HepG2 (cell line): ENCODE measurements around the gene RASAL1. TPM values are rescaled to one million over a fixed set of nuclear protein-coding genes. Genes with fewer than 3 reads are reported as not detected.

ENCODE experiments used
- ATAC-seq: fragments of 200-7000 bp; cut with Tn5 transposase; 3 replicates; pipeline ENCODE4 v1.9.1; 2020; ENCODE audit warnings: mild to moderate bottlenecking, moderate library complexity
- BruUV-seq: library from RNA; stranded (reverse); fragments of 400-500 nt; replicated peaks from 2 replicates; lab custom pipeline; 2021; lab: Mats Ljungman, UMichigan
- CTCF ChIA-PET: fragments of 300-600 bp; formaldehyde crosslinking; extraction: SDS; loops from one replicate; lab custom pipeline; 2021; ENCODE audit warnings: low total read pairs, inconsistent platforms, low intra/inter-chr PET ratio; lab: Yijun Ruan, JAX
- POLR2A ChIA-PET: fragments of 350-600 bp; sonication (Branson Sonifier 250); formaldehyde crosslinking; loops from one replicate; lab custom pipeline; 2020; ENCODE audit warnings: antibody characterized with exemption, inconsistent platforms; lab: Yijun Ruan, JAX
- DNase-seq: peaks from one replicate; pipeline ENCODE4 v3.0.0-alpha.2; 2015; ENCODE audit warnings: low spot score
- FAIRE-seq: peaks from 3 replicates; lab custom pipeline; 2011; peaks lifted over from hg19 to GRCh38; lab: Jason Lieb, UNC
- H2AFZ ChIP-seq: one replicate; pipeline ENCODE4 v1.6.1; 2011; ENCODE audit warnings: low read length, inconsistent platforms
- H3K27ac ChIP-seq: fragments of 300-600 bp; 3 replicates; pipeline ENCODE4 v1.8.0; 2011; ENCODE audit warnings: mixed run types, mild to moderate bottlenecking, mixed read lengths, low read length, inconsistent platforms; ENCODE audit not compliant: insufficient read depth; ENCODE audit errors: extremely low read length
- H3K27me3 ChIP-seq, 2 experiments: fragments of 200-600 bp in 1 of 2; 2 replicates in 1 of 2; 3 replicates in 1 of 2; pipeline versions ENCODE4 v1.6.0 to v1.8.0; 2011; ENCODE audit warnings: low read length in 2 of 2, mild to moderate bottlenecking in 2 of 2, moderate library complexity in 2 of 2, inconsistent platforms in 1 of 2; ENCODE audit not compliant: insufficient read depth in 2 of 2, control insufficient read depth in 1 of 2
- H3K36me3 ChIP-seq, 2 experiments: fragments of 200-600 bp in 1 of 2; replicated peaks in 1 of 2; 2 replicates in 1 of 2; 3 replicates in 1 of 2; pipeline versions ENCODE4 v1.5.1 to v1.8.0; 2011; ENCODE audit warnings: low read length in 2 of 2, inconsistent platforms in 1 of 2; ENCODE audit not compliant: insufficient read depth in 2 of 2, control insufficient read depth in 1 of 2
- H3K4me1 ChIP-seq: 2 replicates; pipeline ENCODE4 v1.5.1; 2012; ENCODE audit warnings: low read length, inconsistent platforms; ENCODE audit not compliant: insufficient read depth
- H3K4me2 ChIP-seq: 2 replicates; pipeline ENCODE4 v1.6.0; 2011; ENCODE audit warnings: low read depth, low read length, inconsistent platforms
- H3K4me3 ChIP-seq, 3 experiments: fragments of 200-600 bp in 1 of 3; sonication (generic), shearing (Covaris generic) in 1 of 3; replicated peaks in 1 of 3; 2 replicates each; pipeline ENCODE4 v1.5.1; 2011 to 2016; ENCODE audit warnings: low read length in 3 of 3, inconsistent platforms in 2 of 3, low read depth in 2 of 3, mild to moderate bottlenecking in 2 of 3, control low read depth in 1 of 3, mixed read lengths in 1 of 3; ENCODE audit not compliant: insufficient read depth in 1 of 3
- H3K79me2 ChIP-seq: one replicate; pipeline ENCODE4 v1.6.1; 2011; ENCODE audit warnings: low read length, inconsistent platforms; ENCODE audit not compliant: insufficient read depth
- H3K9ac ChIP-seq: 2 replicates; pipeline ENCODE4 v1.6.0; 2011; ENCODE audit warnings: mild to moderate bottlenecking, low read depth, low read length, inconsistent platforms; ENCODE audit not compliant: insufficient read depth
- H3K9me3 ChIP-seq: 2 replicates; pipeline ENCODE4 v1.5.1; 2012; ENCODE audit warnings: mild to moderate bottlenecking, low read length
- H4K20me1 ChIP-seq: 2 replicates; pipeline ENCODE4 v1.6.0; 2011; ENCODE audit warnings: inconsistent platforms, mild to moderate bottlenecking, low read length, moderate library complexity; ENCODE audit not compliant: insufficient read depth
- ATF7 ChIP-seq, 2 experiments: fragments of 450-650 bp in 1 of 2; sonication (generic) in 1 of 2; formaldehyde crosslinking in 1 of 2; IDR thresholded peaks; 2 replicates each; pipeline versions ENCODE4 v1.4.0 to v1.6.1; 2016 to 2020; ENCODE audit warnings: antibody characterized with exemption in 1 of 2, mild to moderate bottlenecking in 1 of 2, missing genetic modification reagents in 1 of 2
- CENPT ChIP-seq: sonication (generic); formaldehyde crosslinking; IDR thresholded peaks from 2 replicates; pipeline ENCODE4 v1.8.0; 2022; ENCODE audit warnings: low read depth, mild to moderate bottlenecking, moderate library complexity, missing genetic modification reagents
- HNRNPK ChIP-seq: fragments of 200-400 bp; formaldehyde crosslinking; IDR thresholded peaks from 2 replicates; pipeline ENCODE4 v1.6.1; 2018; ENCODE audit warnings: low read length, low read depth, moderate library complexity, mild to moderate bottlenecking; ENCODE audit not compliant: poor library complexity, severe bottlenecking
- HNRNPL ChIP-seq: fragments of 200-400 bp; formaldehyde crosslinking; IDR thresholded peaks from 2 replicates; pipeline ENCODE4 v1.6.1; 2017; ENCODE audit warnings: mild to moderate bottlenecking, low read depth, low read length
- KDM4B ChIP-seq: sonication (generic); formaldehyde crosslinking; IDR thresholded peaks from 2 replicates; pipeline ENCODE4 v1.4.0; 2020; ENCODE audit warnings: missing genetic modification reagents
- MAF1 ChIP-seq: sonication (generic); formaldehyde crosslinking; IDR thresholded peaks from 2 replicates; pipeline ENCODE4 v1.5.0; 2020; ENCODE audit warnings: missing genetic modification reagents, borderline replicate concordance
- NFIC ChIP-seq: IDR thresholded peaks from 2 replicates; pipeline ENCODE4 v1.6.1; 2012; ENCODE audit warnings: mild to moderate bottlenecking, low read length, inconsistent platforms
- PCBP2 ChIP-seq: fragments of 200-400 bp; formaldehyde crosslinking; optimal IDR thresholded peaks from 2 replicates; pipeline ENCODE3; 2018; ENCODE audit warnings: low read length, low read depth; ENCODE audit not compliant: poor library complexity, severe bottlenecking
- RBM22 ChIP-seq: fragments of 200-400 bp; formaldehyde crosslinking; optimal IDR thresholded peaks from 2 replicates; pipeline ENCODE3; 2017; ENCODE audit warnings: mild to moderate bottlenecking, low read length, moderate library complexity
- SMARCE1 ChIP-seq: fragments of 450-650 bp; IDR thresholded peaks from 2 replicates; pipeline ENCODE4 v1.6.1; 2017; ENCODE audit warnings: borderline replicate concordance
- TCF7 ChIP-seq: sonication (generic); IDR thresholded peaks from 2 replicates; pipeline ENCODE4 v1.6.1; 2016; ENCODE audit warnings: antibody characterized with exemption, low read depth
- ZNF12 ChIP-seq: sonication (generic); formaldehyde crosslinking; IDR thresholded peaks from 2 replicates; pipeline ENCODE4 v1.5.0; 2020; ENCODE audit warnings: missing genetic modification reagents
- ZNF230 ChIP-seq: sonication (generic); formaldehyde crosslinking; IDR thresholded peaks from 2 replicates; pipeline ENCODE4 v1.4.0; 2020; ENCODE audit warnings: mild to moderate bottlenecking, missing genetic modification reagents
- ZZZ3 ChIP-seq: sonication (generic); formaldehyde crosslinking; IDR thresholded peaks from 2 replicates; pipeline ENCODE4 v1.4.0; 2020; ENCODE audit warnings: missing genetic modification reagents, mild to moderate bottlenecking, borderline replicate concordance
- WGBS: methylation state at CpG from one replicate; pipeline ENCODE4 v1.1.6; 2017; ENCODE audit warnings: low lambda C conversion rate; 5-methylcytosine and 5-hydroxymethylcytosine counted together
- in situ Hi-C: cut with HindIII; loops from 2 replicates; pipeline ENCODE4 v1.10.0; 2017; ENCODE audit warnings: low pct_unique_long_range_greater_than_20kb; ENCODE audit not compliant: extremely low pct_ligation_motif_present
- intact Hi-C: fragments of 100-400 bp; cut with micrococcal nuclease; formaldehyde crosslinking; loops from one replicate; pipeline ENCODE4 v1.10.0; 2022; ENCODE audit not compliant: unreplicated experiment
- polyA plus RNA-seq, 8 experiments: library from polyadenylated mRNA; depleted of rRNA in 3 of 8; stranded (reverse) in 7 of 8; unstranded in 1 of 8; fragments of >200 nt; fragmentation: Illumina TruSeq in 4 of 8; extraction: Trizol in 4 of 8; gene quantifications; 2 replicates each; pipeline versions ENCODE4 v1.2.1 to v1.2.3, GENCODE V29; 2011 to 2016; ENCODE audit warnings: low read depth in 4 of 8, missing spikeins in 1 of 8, mixed read lengths in 1 of 8; ENCODE audit not compliant: insufficient read depth in 1 of 8
- total RNA-seq, 5 experiments: library from RNA; depleted of rRNA; stranded (reverse); fragments of >200 nt; fragmentation: Illumina TruSeq; extraction: Trizol; gene quantifications; 2 replicates each; pipeline ENCODE4 v1.2.3, GENCODE V29; 2016; ENCODE audit warnings: low read depth in 1 of 5
- TF ChIP-seq, protein P1 (sequence below): sonication (generic); formaldehyde crosslinking; IDR thresholded peaks from 2 replicates; pipeline ENCODE4 v1.5.0; 2020; ENCODE audit warnings: missing genetic modification reagents
- TF ChIP-seq, protein P2 (sequence below): sonication (generic); formaldehyde crosslinking; IDR thresholded peaks from 2 replicates; pipeline ENCODE4 v1.8.1; 2022; ENCODE audit warnings: mild to moderate bottlenecking, missing genetic modification reagents

The RASAL1 gene
- total and polyA plus RNA-seq, 2 of the 13 experiments (the other 11 are each of a cell fraction or from before 2014, with no cell fraction given): not detected

GRCh38 chr12:113054948-113055486 lies 80.5 kb downstream of the RASAL1 start:
- BruUV-seq: no TSS peak
- Histone ChIP-seq H2AFZ (no peak overlapping the region), H3K4me1 (no peaks in the 10 kb centered on the region), H3K79me2 (no peaks in the 10 kb centered on the region)
- WGBS: 0% methylated on average over 2 of the region's 4 CpGs
- in situ Hi-C loops: no loop called here
- TF ChIP-seq, protein P1, sequence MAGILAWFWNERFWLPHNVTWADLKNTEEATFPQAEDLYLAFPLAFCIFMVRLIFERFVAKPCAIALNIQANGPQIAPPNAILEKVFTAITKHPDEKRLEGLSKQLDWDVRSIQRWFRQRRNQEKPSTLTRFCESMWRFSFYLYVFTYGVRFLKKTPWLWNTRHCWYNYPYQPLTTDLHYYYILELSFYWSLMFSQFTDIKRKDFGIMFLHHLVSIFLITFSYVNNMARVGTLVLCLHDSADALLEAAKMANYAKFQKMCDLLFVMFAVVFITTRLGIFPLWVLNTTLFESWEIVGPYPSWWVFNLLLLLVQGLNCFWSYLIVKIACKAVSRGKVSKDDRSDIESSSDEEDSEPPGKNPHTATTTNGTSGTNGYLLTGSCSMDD (CRISPR knock-in tag): no peak
- TF ChIP-seq TCF7 (no peak), ZNF12 (CRISPR knock-in tag) (no peak)
- TF ChIP-seq, all 625 proteins: peak for 0
- no peaks in the 10 kb centered on the region for H4K20me1 ChIP-seq
- ChIA-PET POLR2A (no interaction called here), CTCF (no interaction called here)
- no peak overlapping the region for H3K9ac ChIP-seq
- DNase-seq (no peak), ATAC-seq (no peak), FAIRE-seq (no peak)
- intact Hi-C loops: no loop called here
- no peak overlapping the region for H3K4me3 ChIP-seq
- H3K27ac ChIP-seq: no peak overlapping the region
- no peak overlapping the region for H3K4me2 ChIP-seq
- no peaks in the 10 kb centered on the region for H3K36me3 ChIP-seq
- H3K27me3 ChIP-seq: peaks cover 4 to 32% of the 10 kb centered on the region in 2 experiments; a peak in 4 of 5 replicates
- no peaks in the 10 kb centered on the region for H3K9me3 ChIP-seq

DNA sequence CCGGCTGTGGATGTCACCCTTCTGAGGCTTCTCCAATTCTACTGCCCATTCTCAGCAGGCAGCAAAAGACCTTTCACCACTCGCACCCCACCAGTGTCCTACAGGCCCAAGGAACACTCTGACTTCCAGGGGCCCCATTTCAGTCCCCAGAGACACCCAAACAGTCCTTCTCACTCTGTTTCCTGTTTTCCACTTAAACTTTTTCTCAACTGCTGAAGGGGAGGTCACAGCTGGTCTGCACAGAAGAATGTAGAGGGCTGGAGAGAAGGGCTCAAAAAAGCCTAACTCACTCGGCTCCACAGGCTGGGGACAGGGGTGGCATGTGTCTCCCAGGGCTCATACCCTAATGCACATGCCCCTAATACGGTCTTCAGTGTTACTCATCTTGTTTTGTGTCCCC lies 83.2 kb downstream of the RASAL1 start:
- no peak overlapping the region for H3K4me2 ChIP-seq
- H3K9me3 ChIP-seq: no peaks in the 10 kb centered on the region
- H3K27ac ChIP-seq: no peak overlapping the region
- no peak for DNase-seq
- H3K4me1 ChIP-seq: no peaks in the 10 kb centered on the region
- H3K27me3 ChIP-seq: peaks cover 4 to 22% of the 10 kb centered on the region in 2 experiments; a peak in 4 of 5 replicates
- intact Hi-C loops: no loop called here
- H4K20me1 ChIP-seq: no peaks in the 10 kb centered on the region
- CTCF ChIA-PET: no interaction called here
- POLR2A ChIA-PET: no interaction called here
- ATAC-seq: no peak
- no peak overlapping the region for H3K4me3 ChIP-seq
- BruUV-seq: no TSS peak
- no peak overlapping the region for H2AFZ ChIP-seq
- FAIRE-seq: no peak
- in situ Hi-C loops: no loop called here
- no peaks in the 10 kb centered on the region for H3K36me3 ChIP-seq
- no peaks in the 10 kb centered on the region for H3K79me2 ChIP-seq
- WGBS: 0% methylated on average over 3 of the region's 4 CpGs
- H3K9ac ChIP-seq: no peak overlapping the region
- TF ChIP-seq RBM22 (no peak), MAF1 (CRISPR knock-in tag) (no peak), ZNF230 (CRISPR knock-in tag) (no peak), ZZZ3 (CRISPR knock-in tag) (no peak), SMARCE1 (no peak), PCBP2 (no peak), KDM4B (CRISPR knock-in tag) (no peak), CENPT (CRISPR knock-in tag) (no peak), NFIC (no peak), HNRNPK (no peak), ATF7 (IDR thresholded peaks at IDR 0.05) (no peak), ATF7 (CRISPR knock-in tag; IDR thresholded peaks at IDR 0.05) (no peak), HNRNPL (no peak)
- TF ChIP-seq, protein P2, sequence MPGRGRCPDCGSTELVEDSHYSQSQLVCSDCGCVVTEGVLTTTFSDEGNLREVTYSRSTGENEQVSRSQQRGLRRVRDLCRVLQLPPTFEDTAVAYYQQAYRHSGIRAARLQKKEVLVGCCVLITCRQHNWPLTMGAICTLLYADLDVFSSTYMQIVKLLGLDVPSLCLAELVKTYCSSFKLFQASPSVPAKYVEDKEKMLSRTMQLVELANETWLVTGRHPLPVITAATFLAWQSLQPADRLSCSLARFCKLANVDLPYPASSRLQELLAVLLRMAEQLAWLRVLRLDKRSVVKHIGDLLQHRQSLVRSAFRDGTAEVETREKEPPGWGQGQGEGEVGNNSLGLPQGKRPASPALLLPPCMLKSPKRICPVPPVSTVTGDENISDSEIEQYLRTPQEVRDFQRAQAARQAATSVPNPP (CRISPR knock-in tag): no peak
